H1 (cell line): Measurements from ENCODE around the gene TBC1D2.

Experiments
- MAX ChIP-seq: IDR thresholded peaks from 2 replicates; pipeline ENCODE4 v1.6.1; 2012; ENCODE audit warnings: inconsistent platforms
- POLR2A ChIP-seq, 2 experiments: IDR thresholded peaks; 1 replicate in 1 of 2; 2 replicates in 1 of 2; pipeline ENCODE4 v1.6.1; 2011; ENCODE audit warnings: low read depth in 2 of 2, low read length in 2 of 2, mild to moderate bottlenecking in 2 of 2; ENCODE audit errors: control extremely low read depth in 1 of 2
- POU5F1 ChIP-seq: IDR thresholded peaks from 2 replicates; pipeline ENCODE4 v1.6.1; 2011; ENCODE audit warnings: low read depth, mild to moderate bottlenecking, low read length, moderate library complexity
- RFX5 ChIP-seq: IDR thresholded peaks from 2 replicates; pipeline ENCODE4 v1.6.1; 2011; ENCODE audit warnings: low read depth, low read length, improper control_type of control experiment, borderline replicate concordance
- SP2 ChIP-seq: IDR thresholded peaks from 2 replicates; pipeline ENCODE4 v1.6.1; 2012; ENCODE audit warnings: mild to moderate bottlenecking, low read length, inconsistent platforms
- SRF ChIP-seq: IDR thresholded peaks from 2 replicates; pipeline ENCODE4 v1.6.1; 2011; ENCODE audit warnings: mild to moderate bottlenecking, low read depth, low read length, moderate library complexity
- SUZ12 ChIP-seq: fragments of 200-600 bp; sonication (generic); IDR thresholded peaks from 2 replicates; pipeline ENCODE4 v1.6.1; 2012; ENCODE audit warnings: mild to moderate bottlenecking, inconsistent platforms, low read length, moderate library complexity, mixed read lengths
- USF2 ChIP-seq: IDR thresholded peaks from 2 replicates; pipeline ENCODE4 v1.6.1; 2011; ENCODE audit warnings: low read length, improper control_type of control experiment
- TF ChIP-seq, protein P1 (sequence below), 3 experiments: IDR thresholded peaks; 1 replicate in 2 of 3; 2 replicates in 1 of 3; pipeline versions ENCODE4 v1.5.1 to v1.6.1; 2011; ENCODE audit warnings: low read length in 3 of 3, mild to moderate bottlenecking in 3 of 3, inconsistent platforms in 2 of 3, low read depth in 1 of 3, moderate library complexity in 1 of 3; ENCODE audit not compliant: insufficient read depth in 1 of 3; ENCODE audit errors: control extremely low read depth in 1 of 3

DNA sequence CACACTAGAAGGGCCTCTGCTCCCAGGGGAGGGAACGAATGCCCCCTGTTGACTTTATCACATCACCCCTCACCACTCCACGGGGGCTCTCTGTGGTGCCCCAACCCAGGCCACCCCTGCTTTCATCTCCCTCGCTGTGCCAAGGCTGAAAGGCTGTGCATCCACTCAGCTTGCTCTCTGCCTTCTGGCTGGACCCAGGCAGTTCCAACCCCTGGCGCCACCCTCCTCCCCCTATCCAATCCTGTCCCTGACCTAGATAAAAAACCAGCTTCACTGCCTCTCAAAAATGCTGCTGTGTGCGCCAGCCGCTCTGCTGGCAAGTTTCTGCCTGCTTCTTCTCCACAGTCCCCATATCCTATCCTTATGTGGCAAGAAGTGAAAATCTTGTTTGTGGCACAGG, 40.6 kb downstream of the TBC1D2 start:
- TF ChIP-seq, protein P1, sequence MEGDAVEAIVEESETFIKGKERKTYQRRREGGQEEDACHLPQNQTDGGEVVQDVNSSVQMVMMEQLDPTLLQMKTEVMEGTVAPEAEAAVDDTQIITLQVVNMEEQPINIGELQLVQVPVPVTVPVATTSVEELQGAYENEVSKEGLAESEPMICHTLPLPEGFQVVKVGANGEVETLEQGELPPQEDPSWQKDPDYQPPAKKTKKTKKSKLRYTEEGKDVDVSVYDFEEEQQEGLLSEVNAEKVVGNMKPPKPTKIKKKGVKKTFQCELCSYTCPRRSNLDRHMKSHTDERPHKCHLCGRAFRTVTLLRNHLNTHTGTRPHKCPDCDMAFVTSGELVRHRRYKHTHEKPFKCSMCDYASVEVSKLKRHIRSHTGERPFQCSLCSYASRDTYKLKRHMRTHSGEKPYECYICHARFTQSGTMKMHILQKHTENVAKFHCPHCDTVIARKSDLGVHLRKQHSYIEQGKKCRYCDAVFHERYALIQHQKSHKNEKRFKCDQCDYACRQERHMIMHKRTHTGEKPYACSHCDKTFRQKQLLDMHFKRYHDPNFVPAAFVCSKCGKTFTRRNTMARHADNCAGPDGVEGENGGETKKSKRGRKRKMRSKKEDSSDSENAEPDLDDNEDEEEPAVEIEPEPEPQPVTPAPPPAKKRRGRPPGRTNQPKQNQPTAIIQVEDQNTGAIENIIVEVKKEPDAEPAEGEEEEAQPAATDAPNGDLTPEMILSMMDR (IDR thresholded peaks at IDR 0.05; ENCODE audit: control extremely low read depth in 1 of 3, insufficient read depth in 1 of 3, low read depth in 1 of 3, low read length in 3 of 3): no peak
- TF ChIP-seq SP2 (no peak), POLR2A (IDR thresholded peaks at IDR 0.05; ENCODE audit: control extremely low read depth in 1 of 2, low read depth in 2 of 2, low read length in 2 of 2) (no peak), SUZ12 (no peak), POU5F1 (no peak), SRF (no peak), MAX (no peak), RFX5 (no peak), USF2 (no peak)
